Measurements from ENCODE around the gene ARL8A. TPM values are rescaled to one million over a fixed set of nuclear protein-coding genes. Genes with fewer than 3 reads are reported as not detected.
A peak's percentile ranks its signal among the peaks of the same experiment; 100 is the strongest.

Gene ARL8A
- total RNA-seq, 2 experiments from 2014 or later: 25.1 to 44.6 TPM

DNA sequence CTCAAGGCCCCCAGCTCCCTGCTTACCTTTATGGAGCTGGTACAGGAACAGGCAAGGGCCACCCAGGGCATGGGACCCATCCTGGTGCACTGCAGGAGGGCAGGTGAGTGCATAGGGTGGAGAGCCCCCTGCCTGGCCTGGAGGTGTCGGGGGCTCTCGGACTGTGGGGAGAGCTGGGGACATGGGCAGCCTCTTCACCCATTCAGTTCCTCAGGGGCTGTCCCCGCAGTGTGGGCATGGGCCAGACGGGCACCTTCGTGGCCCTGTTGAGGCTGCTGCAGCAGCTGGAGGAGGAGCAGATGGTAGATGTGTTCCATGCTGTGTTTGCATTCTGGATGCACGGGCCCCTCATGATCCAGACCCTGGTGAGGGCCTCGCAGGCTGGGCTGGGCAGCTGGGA, 41.8 kb upstream of the ARL8A start:
- intact Hi-C loops (cut with micrococcal nuclease; ENCODE audit: unreplicated experiment): loop anchor here (5.0 to 10.0 kb wide), 2 partner anchors 428 to 531 kb away; no protein-coding TSS in a partner anchor
- no TSS peak for BruUV-seq (replicated peaks)

DNA sequence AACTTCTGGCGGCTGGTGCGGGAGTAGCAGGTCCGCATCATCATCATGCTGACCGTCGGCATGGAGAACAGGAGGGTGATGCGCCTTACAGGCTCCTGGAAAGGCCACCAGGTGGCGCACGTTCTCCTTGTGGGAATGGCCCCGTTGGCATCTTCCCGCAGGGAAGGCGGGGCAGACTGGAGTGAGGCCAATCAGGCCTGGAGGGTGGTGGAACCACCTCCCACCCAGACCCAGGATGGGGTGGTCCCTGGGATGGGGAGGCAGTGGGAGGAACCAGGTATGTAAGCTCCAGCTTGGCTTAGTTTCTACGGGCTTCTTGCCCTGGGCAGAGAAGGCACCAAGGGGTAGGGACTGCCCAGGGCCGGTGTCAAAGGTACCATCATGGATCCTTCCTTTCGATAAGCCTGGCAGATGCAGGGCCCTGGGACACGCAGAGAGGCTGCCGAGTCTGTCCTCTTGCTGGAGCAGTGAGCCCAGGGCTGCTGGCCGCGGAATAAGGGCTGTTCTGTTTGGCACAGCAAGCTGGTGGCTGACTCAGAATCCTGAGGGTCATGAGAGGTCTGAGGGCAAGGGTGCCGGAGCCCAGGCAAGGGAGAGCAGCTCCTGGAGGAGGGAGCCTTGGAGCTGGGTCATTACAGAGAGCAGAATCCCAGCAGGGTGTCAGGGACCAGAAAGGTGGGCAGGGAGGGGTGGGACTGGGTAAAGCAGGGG, 40.4 kb upstream of the ARL8A start:
- H3K4me3 ChIP-seq (ENCODE audit: low read depth, low read length, poor library complexity, severe bottlenecking): no peak overlapping the region
- TF ChIP-seq, protein P1, sequence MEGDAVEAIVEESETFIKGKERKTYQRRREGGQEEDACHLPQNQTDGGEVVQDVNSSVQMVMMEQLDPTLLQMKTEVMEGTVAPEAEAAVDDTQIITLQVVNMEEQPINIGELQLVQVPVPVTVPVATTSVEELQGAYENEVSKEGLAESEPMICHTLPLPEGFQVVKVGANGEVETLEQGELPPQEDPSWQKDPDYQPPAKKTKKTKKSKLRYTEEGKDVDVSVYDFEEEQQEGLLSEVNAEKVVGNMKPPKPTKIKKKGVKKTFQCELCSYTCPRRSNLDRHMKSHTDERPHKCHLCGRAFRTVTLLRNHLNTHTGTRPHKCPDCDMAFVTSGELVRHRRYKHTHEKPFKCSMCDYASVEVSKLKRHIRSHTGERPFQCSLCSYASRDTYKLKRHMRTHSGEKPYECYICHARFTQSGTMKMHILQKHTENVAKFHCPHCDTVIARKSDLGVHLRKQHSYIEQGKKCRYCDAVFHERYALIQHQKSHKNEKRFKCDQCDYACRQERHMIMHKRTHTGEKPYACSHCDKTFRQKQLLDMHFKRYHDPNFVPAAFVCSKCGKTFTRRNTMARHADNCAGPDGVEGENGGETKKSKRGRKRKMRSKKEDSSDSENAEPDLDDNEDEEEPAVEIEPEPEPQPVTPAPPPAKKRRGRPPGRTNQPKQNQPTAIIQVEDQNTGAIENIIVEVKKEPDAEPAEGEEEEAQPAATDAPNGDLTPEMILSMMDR (conservative IDR thresholded peaks at IDR 0.05; ENCODE audit: low read length): peak; percentile 83
- no peak for TF ChIP-seq EZH2phosphoT487 (IDR thresholded peaks at IDR 0.05; ENCODE audit: borderline replicate concordance, low read depth, low read length)
- no peaks in the 10 kb centered on the region for H3K9me3 ChIP-seq (ENCODE audit: low read length)
- no peaks in the 10 kb centered on the region for H3K4me1 ChIP-seq (ENCODE audit: insufficient read depth, low read length, poor library complexity, severe bottlenecking)
- H4K20me1 ChIP-seq (ENCODE audit: insufficient read depth, low read length): no peaks in the 10 kb centered on the region
- no peaks in the 10 kb centered on the region for H3K79me2 ChIP-seq (ENCODE audit: insufficient read depth, low read depth, low read length)
- H3K9me2 ChIP-seq (ENCODE audit: insufficient read depth, low read length): no peaks in the 10 kb centered on the region
- no peak overlapping the region for H2AFZ ChIP-seq (ENCODE audit: low read length)
- DNase-seq (ENCODE audit: low spot score): peak; percentile 68
- H3K36me3 ChIP-seq (ENCODE audit: insufficient read depth, low read length): no peaks in the 10 kb centered on the region
- ChIA-PET CTCF (ENCODE audit: unreplicated experiment) (interaction anchor here (0.6 to 1.0 kb wide), 3 partner anchors 8 to 28 kb away, joined by 3 to 9 read pairs (median 4); no protein-coding TSS in a partner anchor), POLR2A (no interaction called here)
- BruUV-seq (replicated peaks): no TSS peak
- intact Hi-C loops (cut with micrococcal nuclease; ENCODE audit: unreplicated experiment): loop anchor here (5.0 to 10.0 kb wide), 2 partner anchors 430 to 532 kb away; no protein-coding TSS in a partner anchor
- H3K4me2 ChIP-seq (ENCODE audit: low read length): no peak overlapping the region
- H3K27ac ChIP-seq (ENCODE audit: low read depth, low read length, poor library complexity, severe bottlenecking): no peak overlapping the region

More for the DNA sequence above, 41.8 kb upstream of the ARL8A start:
- Histone ChIP-seq H3K4me1 (ENCODE audit: insufficient read depth, low read length, poor library complexity, severe bottlenecking) (no peaks in the 10 kb centered on the region), H4K20me1 (ENCODE audit: insufficient read depth, low read length) (no peaks in the 10 kb centered on the region), H3K4me3 (ENCODE audit: low read depth, low read length, poor library complexity, severe bottlenecking) (no peak overlapping the region), H3K36me3 (ENCODE audit: insufficient read depth, low read length) (no peaks in the 10 kb centered on the region), H2AFZ (ENCODE audit: low read length) (no peak overlapping the region), H3K9me3 (ENCODE audit: low read length) (no peaks in the 10 kb centered on the region), H3K27ac (ENCODE audit: low read depth, low read length, poor library complexity, severe bottlenecking) (no peak overlapping the region), H3K4me2 (ENCODE audit: low read length) (no peak overlapping the region), H3K9me2 (ENCODE audit: insufficient read depth, low read length) (no peaks in the 10 kb centered on the region), H3K79me2 (ENCODE audit: insufficient read depth, low read depth, low read length) (no peaks in the 10 kb centered on the region)
- ChIA-PET POLR2A (no interaction called here), CTCF (ENCODE audit: unreplicated experiment) (no interaction called here)
- TF ChIP-seq, protein P1 (conservative IDR thresholded peaks at IDR 0.05; ENCODE audit: low read length): no peak
- no peak for TF ChIP-seq EZH2phosphoT487 (IDR thresholded peaks at IDR 0.05; ENCODE audit: borderline replicate concordance, low read depth, low read length)
- no peak for DNase-seq (ENCODE audit: low spot score)
